ENCODE results near the gene MRPL49. TPM values are rescaled to one million over a fixed set of nuclear protein-coding genes. Genes with fewer than 3 reads are reported as not detected.
A peak's percentile ranks its signal among the peaks of the same experiment; 100 is the strongest.

MRPL49 gene
- total and polyA plus RNA-seq, 2 of the 8 experiments (the other 6 are each of a cell fraction or from before 2014, with no cell fraction given), result 54.0 to 84.8 TPM

GRCh38 chr11:65141896-65142494, 19.9 kb downstream of the MRPL49 start:
- H3K27me3 ChIP-seq (replicated peaks in 1 of 4; ENCODE audit: control insufficient read depth in 3 of 4, extremely low read depth in 1 of 4, insufficient read depth in 3 of 4, low read length in 3 of 4), result no peaks in the 10 kb centered on the region
- ChIA-PET CTCF (ENCODE audit: partially characterized antibody) (interaction anchor here (0.6 kb wide), 1 partner anchor 446 kb away, joined by 3 read pairs; no protein-coding TSS in a partner anchor), POLR2A (ENCODE audit: partially characterized antibody) (no interaction called here)
- H3K79me1 ChIP-seq (ENCODE audit: low read depth, low read length), result no peaks in the 10 kb centered on the region
- no peak overlapping the region for H2BK15ac ChIP-seq (ENCODE audit: low read length)
- H3K4me3 ChIP-seq (ENCODE audit: extremely low read depth in 1 of 4, insufficient read depth in 2 of 4, low read depth in 3 of 4, low read length in 4 of 4), result no peak overlapping the region
- H2AFZ ChIP-seq (ENCODE audit: low read length), result 0 out of 2 replicates have a peak overlapping the region, but pooled peaks have one; percentile 62
- FAIRE-seq, result no peak
- H4K91ac ChIP-seq (replicated peaks; ENCODE audit: insufficient read length, low read length), result no peak overlapping the region
- H3K79me2 ChIP-seq (ENCODE audit: control insufficient read depth in 1 of 2, insufficient read depth in 2 of 2, low read length in 2 of 2), result no peaks in the 10 kb centered on the region
- TF ChIP-seq JUND (IDR thresholded peaks at IDR 0.05; ENCODE audit: low read length), result no peak
- TF ChIP-seq RBBP5 (IDR thresholded peaks at IDR 0.05; ENCODE audit: borderline replicate concordance, low read depth, low read length), result no peak
- no peak for TF ChIP-seq SUZ12 (IDR thresholded peaks at IDR 0.05; ENCODE audit: low read length)
- TF ChIP-seq CHD2 (IDR thresholded peaks at IDR 0.05; ENCODE audit: low read length), result no peak
- H2AK5ac ChIP-seq (ENCODE audit: low read depth, low read length), result no peak overlapping the region
- H3K14ac ChIP-seq (ENCODE audit: insufficient read length), result no peak overlapping the region
- no peak overlapping the region for H3K9ac ChIP-seq (replicated peaks in 1 of 4; ENCODE audit: extremely low read depth in 1 of 4, low read depth in 3 of 4, low read length in 3 of 4)
- H3K27ac ChIP-seq (ENCODE audit: low read depth, low read length), result no peak overlapping the region
- no peak overlapping the region for H4K8ac ChIP-seq (ENCODE audit: extremely low read depth, insufficient read depth, low read length)
- H4K5ac ChIP-seq (ENCODE audit: insufficient read length, low read depth, low read length), result no peak overlapping the region
- no peak overlapping the region for H2BK12ac ChIP-seq (ENCODE audit: low read depth, low read length)
- no peak overlapping the region for H2BK5ac ChIP-seq (ENCODE audit: low read depth, low read length)
- no peak overlapping the region for H3K4me2 ChIP-seq (ENCODE audit: insufficient read depth in 1 of 2, low read depth in 2 of 2, low read length in 2 of 2)
- H2BK120ac ChIP-seq (replicated peaks; ENCODE audit: low read depth, low read length), result no peak overlapping the region
- no peak for DNase-seq (ENCODE audit: low read depth in 1 of 2, low spot score in 2 of 2)
- whole genome bisulfite sequencing, 2 experiments (ENCODE audit: extremely low coverage in 1 of 2, insufficient coverage in 1 of 2, insufficient read length in 1 of 2, insufficient replicate concordance in 2 of 2, low coverage in 1 of 2, low lambda C conversion rate in 2 of 2, missing lambda C conversion rate in 1 of 2), result 81% methylated on average over 7 of the region's 7 CpGs; no CpG with 5 or more reads in 1 of the 2 experiments
- H2BK20ac ChIP-seq (ENCODE audit: low read length), result no peak overlapping the region
- H3K23ac ChIP-seq (ENCODE audit: insufficient read length), result no peak overlapping the region
- H3K18ac ChIP-seq (ENCODE audit: extremely low read depth, low read length), result no peak overlapping the region
- peaks cover 0 to 3% of the 10 kb centered on the region in 2 experiments; a peak in 1 of 4 replicates for H3K9me3 ChIP-seq (ENCODE audit: insufficient read depth in 2 of 2, low read depth in 1 of 2, low read length in 1 of 2)
- H4K20me1 ChIP-seq (replicated peaks in 1 of 2; ENCODE audit: control insufficient read depth in 1 of 2, insufficient read depth in 2 of 2, low read length in 2 of 2), result no peaks in the 10 kb centered on the region
- no peaks in the 10 kb centered on the region for H3K23me2 ChIP-seq (ENCODE audit: low read depth, low read length)
- no peaks in the 10 kb centered on the region for H3K36me3 ChIP-seq (ENCODE audit: control insufficient read depth in 2 of 4, insufficient read depth in 4 of 4, low read length in 3 of 4)
- H3K4ac ChIP-seq (replicated peaks; ENCODE audit: insufficient read length, low read depth, low read length), result no peak overlapping the region
- no peaks in the 10 kb centered on the region for H3K4me1 ChIP-seq (replicated peaks in 1 of 4; ENCODE audit: control insufficient read depth in 3 of 4, insufficient read depth in 4 of 4, low read length in 3 of 4)
- H3K56ac ChIP-seq (replicated peaks; ENCODE audit: insufficient read length, low read depth, low read length), result no peak overlapping the region

All from H1 (cell line).